GM19099 (cell line): ENCODE results near the gene SYNPR.

Experiments used
- POLR2A ChIP-seq: IDR thresholded peaks from 3 replicates; pipeline ENCODE4 v1.6.1; 2011; ENCODE audit warnings: low read depth; ENCODE audit not compliant: insufficient read length; ENCODE audit errors: extremely low read depth

SYNPR gene

DNA sequence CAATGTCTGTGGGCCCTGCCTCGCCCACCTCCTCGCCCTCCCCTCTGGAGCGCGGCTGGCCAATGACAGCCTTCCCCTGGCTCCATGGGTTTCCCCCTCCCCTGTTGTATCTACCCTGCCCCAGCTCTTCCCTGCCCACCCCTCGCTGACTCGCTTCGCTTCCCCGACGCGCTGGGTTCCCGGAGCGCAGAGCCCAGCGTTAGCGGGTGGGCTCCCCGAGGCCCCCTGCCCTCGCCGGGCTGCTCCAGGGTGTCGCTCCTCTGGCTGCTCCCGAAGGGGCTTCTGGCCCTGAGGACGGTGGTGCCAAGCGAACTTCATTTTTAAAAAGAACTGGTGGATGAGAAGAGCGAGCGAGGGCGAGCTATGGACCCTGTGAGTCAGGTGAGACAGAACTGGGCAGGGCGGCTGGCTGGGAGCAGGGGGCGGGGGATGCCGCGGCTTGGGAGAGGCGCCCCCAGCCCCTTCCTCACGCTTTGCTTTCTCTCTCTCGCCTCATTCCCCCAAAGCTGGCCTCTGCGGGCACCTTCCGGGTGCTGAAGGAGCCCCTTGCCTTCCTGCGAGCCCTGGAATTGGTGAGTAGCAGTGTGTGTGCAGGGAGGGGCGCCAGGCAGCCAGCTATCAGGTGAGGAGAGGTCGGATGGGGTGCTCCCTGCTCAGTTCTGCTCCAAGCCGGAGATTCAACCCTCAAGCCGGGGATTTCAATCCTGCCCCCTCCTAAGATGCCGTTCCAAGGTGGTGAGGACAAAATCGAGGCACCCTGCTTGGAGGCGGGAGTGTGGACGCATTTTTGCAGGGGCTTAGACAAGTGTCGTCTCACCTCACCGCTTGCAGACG is at the start of gene SYNPR:
Gene SYNPR (plus strand): TSS at position 138 of the 834 bp plus-strand sequence.
- no peak for TF ChIP-seq POLR2A

DNA sequence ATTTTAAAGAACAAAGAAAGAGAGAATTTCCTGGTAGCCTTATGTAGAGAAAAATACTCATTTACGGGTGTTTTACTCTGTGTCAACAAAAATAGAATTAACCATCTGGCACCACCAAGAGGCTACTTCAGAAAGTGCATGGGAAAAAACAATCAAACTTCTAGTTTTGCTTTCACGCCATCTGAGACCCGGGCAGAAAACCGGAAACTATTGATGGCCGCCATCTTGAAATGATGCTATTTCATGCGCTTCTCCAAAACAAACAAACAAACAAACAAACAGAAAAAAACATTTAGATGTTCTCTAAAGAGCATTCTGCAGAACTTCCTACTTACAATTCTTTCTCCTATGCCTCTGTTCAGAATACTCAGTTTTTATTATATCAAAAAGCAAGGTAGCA is 49.4 kb upstream of the SYNPR start:
- TF ChIP-seq POLR2A = no peak

DNA sequence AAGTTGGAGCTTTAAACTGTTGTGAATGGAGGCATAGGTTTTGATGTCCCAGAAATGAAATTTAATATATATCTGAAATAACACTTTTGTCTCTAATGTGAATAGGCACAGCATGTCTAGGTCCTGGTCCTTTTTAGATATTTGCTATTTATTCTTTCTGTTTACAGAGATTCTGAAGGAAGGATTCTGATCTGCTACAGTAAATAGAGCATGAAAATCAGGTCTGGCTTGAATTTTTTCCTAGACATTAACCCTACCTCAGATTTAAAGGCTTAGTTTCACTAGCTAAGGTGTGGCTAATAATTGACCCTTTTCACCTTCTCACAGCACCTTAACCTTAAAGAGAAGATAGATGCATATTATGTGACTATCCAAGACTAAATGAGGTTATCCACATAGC is 48.0 kb upstream of the SYNPR start:
- no peak for TF ChIP-seq POLR2A

DNA sequence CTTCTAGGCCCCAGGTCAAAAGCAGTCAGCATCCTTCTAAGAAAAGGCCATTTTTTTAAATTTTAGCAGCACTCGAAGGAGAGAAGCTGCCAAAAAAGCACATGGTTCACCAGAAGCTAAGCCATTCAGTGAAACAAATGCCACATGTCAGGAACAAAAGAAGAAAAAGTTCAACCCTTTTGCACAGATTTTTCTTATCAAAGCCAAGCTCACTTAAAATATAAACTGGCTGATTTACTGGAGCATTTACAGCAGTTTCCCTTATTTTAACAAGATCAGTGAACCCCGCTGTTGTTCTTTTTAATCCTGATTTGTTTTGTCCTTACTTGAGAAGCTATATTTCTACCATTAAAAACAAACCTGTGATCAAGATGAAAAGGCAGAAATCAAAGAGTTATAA is 46.5 kb upstream of the SYNPR start:
- no peak for TF ChIP-seq POLR2A

DNA sequence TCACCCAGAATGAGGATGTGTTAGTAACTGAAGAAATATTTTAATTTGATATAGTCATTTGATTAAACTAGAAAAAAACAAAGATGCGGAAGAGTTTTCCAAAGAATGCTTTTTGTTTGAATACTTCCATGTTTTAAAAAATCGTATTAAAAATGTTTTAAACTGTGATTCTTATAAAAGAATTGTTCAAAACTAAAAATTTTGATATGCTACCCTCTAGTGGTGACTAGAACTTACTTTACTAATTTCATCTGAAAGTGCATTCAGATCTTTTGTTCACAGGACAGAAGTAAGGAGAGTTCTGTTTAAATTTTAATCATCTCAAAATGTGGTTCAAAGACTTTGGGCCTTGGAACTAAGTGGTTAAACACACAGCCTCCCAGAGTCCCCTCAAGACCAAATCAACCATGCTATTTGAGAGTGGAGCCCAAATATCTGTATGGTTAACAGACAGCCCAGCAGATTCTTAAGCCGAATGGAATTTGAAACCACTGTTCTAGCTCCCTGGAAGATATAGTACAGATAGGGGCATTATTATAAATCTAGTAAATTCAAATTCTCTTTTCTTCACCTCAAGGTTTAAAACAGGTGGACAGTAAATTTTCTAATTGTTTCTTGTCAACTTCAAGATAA is 45.2 kb upstream of the SYNPR start:
- no peak for TF ChIP-seq POLR2A

DNA sequence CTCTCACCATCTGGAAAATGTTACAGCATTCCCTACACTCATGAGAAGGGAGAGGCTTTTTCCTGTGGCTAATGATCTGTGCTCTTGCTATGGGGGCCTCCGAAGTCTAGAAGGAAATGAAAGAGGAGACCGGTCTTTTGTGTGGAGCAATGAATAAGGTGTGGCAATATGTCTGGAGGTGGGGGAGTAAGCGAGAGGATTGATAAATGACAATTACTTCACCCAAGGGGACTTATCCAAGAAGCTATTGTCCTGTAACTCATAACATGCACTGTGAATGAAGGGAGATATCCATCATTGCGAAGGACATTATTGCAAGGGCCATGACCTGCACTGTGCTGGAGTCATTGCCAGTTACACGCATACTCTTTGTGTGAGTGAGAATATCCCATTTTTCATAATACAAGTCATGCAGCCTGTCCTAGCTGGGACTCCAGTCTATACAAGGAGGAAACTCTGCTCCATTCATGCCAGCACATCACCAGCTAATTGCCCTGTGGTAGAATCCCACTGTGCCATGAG is 37.7 kb upstream of the SYNPR start:
- no peak for TF ChIP-seq POLR2A

DNA sequence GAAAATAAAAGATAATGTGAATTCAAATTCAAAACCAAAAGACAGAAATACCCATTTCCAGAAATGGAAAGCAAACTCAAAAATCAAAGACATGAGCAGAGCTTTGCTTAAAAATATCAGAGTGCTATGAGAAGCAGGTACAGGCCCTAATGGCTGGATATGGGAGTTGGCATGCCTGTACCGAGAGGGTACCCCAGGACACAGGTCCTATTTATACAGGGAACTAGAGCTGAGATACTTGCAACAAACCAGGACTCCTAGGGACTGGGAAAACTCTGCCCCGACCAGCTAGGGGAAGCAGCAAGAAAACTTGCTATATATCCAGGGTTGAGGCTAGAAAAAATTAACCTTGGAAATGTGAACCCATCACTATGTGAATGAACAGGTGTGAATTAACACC is 36.0 kb upstream of the SYNPR start:
- no peak for TF ChIP-seq POLR2A

DNA sequence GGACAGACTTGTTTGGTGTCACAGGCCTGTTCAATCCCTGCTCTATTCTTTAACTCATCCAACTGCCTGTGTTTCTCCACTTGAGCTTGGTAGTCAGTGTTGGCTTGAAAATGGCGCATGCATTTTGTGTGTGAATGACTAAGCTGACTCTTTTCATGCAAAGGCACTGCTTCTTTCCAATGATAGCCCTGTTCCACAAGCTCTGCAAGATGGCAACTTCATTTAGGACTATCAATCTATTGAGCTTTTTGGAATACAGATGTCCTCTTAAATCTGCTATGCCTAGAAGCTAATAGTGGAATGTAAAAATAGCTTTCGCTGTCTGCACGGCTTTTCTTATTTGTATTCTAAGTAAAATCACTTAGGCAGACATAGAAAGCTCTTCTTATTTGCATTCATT is 33.6 kb upstream of the SYNPR start:
- no peak for TF ChIP-seq POLR2A

DNA sequence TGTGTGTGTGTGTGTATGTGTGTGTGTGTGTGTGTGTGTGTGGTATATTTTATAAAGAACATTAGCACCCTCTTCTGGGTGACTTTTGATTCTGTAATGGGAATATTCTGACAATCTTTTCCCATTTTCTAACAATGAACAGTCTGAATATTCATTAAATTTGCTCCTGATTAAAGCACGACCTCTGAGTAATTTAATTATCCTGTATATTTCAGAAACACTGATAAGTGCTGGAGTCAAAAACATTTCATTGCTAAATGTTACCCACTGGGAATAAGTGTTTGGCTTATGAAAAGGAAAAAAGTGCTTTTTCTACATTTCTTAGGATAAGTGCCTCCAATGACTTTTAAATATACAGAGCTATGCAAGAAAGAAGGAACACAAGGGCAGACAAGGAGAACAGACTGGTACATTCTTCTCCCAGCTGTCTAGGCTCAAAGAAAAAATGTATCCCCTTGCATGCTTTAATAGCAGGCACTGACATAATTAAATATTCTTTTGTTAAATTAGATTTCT is 32.3 kb upstream of the SYNPR start:
- TF ChIP-seq POLR2A = no peak

DNA sequence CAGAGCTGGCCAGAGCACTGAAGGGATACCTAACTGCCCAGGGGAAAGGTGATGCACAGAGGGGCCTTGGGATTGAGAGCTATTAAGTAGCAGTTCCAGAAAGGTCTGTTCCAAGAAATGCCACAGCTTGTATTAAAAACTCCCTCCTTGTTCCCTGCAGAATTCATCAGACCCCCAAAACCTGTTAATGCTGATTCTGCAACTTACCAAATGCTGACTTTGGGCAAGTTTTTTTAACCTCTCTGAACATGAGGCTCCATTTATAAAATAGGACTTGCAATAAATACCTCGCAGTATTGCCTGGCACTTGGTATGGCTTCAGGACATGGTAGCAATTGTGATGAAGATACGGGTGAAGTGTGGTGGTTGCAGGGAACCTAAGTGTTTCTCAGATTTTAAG is 30.1 kb upstream of the SYNPR start:
- no peak for TF ChIP-seq POLR2A

DNA sequence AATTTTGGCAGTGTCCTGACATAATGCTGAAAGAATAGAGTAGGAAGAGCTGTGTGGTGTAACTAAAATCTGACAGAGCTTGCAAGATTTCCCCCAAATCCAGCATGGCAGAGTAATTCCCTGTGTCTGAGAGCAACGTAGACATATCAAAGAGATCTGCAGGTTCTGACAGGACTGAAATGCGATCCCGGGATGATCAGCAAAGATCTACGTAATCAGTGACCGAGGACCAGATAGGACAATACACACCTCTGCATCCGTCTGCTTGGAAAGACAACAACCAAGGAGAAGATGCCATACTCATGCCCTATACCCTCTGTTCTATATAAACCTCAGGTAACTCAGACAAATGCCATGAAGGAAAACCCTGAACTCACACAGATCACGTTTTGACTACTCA is 26.6 kb upstream of the SYNPR start:
- TF ChIP-seq POLR2A = no peak

DNA sequence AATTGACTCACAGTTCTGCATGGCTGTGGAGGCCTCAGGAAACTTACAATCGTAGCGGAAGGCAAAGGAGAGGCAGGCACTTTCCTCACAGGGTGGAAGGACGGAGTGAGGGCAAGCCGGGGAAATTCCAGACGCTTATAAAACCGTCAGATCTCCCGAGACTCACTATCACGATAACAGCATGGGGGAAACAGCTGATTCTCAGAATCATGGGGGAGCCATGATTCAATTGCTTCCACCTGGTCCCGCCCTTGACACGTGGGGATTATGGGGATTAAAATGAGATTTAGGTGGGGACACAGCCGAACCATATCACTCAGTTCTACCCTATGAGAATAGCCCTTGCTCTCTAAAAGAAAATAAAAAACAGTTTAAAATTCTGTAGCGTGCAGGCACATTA is 13.4 kb upstream of the SYNPR start:
- TF ChIP-seq POLR2A = no peak

DNA sequence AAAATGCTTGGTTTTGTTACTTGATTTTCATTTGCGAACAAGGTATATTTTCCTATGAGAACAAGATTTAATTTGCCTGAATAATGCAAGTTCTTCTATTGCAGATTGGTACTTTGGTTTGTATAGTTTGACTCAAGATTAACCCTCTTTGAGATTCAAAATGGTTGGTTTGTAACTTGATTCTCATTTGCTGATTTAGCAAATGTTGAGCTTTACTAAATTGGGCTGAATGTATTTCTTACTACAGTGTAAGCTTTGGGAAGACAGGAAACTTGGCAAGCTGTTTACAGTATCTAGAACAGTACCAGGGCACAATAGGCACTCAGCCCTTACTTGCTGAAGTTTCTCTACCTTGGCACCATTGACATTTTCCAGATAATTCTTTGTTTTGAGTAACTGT is 3.7 kb upstream of the SYNPR start:
- TF ChIP-seq POLR2A = no peak

DNA sequence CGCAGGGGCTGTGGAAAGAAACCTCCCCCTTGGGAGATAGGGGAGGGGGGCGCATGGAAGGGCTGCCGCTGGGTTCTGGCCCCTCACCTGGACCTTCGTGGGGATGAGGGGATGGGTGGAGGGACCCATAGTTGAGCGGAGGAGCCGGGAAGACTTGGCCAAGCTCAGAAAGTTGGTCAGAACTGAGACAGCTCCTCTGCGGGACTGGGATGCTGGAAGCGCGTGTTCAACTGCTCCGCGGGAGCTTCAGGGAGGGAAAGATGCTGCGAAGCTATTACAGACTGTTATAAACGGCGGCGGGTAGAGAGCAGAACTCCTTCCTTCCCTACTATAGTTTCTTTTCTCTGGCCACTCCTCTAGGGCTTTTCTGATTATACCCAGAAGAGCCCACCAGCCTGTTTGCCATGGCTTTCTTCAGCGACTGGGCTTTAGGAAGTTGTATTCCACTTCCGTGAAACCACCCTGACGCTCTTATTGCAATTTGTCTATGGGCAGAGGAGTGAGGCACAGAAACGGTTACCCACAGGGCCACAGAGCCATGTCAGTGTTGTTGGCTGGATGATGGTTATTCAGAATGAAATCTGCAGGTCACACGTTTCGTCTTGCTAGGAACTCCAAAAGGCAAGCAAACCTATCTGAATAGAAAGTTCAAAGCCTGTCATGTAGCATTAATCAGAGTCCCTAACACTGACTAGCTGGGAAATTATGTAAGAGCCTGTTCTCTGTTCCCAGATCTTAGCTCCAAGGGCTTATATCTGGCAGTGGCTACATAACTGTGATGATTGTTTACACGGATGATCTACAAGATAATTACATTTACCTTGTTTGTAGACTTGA is 1.1 kb downstream of the SYNPR start:
- no peak for TF ChIP-seq POLR2A

DNA sequence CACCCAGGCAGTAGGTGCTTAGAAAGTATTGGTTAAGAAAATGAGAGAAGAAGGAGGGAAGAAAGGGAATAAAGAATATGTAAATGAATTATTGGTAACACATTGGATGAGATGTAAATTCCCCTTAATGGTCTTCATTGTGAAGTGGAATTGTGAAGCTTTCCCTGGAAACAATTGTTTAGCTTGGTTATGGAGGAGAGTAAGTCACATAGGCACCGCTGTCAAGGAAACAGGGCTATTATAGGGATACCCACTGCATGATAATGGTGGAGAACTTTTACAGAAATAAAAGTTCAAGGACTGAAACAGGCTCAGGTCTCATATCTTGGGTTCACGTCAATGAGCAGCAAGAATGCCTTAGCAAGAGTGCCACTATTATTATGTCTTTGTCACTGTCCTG is 9.5 kb downstream of the SYNPR start:
- TF ChIP-seq POLR2A = no peak

DNA sequence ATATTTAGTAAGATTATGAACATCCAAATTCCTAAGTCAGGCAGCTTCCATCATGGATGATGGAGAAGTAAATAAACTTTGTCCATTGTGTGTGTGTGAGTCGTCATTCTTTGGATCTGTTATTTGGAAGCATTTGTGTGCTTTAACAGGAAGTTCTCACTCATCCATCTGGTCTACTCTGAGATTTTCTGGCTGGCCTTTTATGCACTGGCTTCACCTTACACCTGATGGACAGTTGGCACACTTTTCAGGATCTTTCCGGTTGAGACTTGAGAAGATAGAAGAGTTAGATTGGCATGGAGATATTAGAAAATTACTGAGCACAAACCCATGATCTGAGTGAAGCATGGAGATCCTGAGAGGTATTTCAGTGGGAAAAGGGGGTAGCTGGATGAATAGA is 12.6 kb downstream of the SYNPR start:
- no peak for TF ChIP-seq POLR2A

DNA sequence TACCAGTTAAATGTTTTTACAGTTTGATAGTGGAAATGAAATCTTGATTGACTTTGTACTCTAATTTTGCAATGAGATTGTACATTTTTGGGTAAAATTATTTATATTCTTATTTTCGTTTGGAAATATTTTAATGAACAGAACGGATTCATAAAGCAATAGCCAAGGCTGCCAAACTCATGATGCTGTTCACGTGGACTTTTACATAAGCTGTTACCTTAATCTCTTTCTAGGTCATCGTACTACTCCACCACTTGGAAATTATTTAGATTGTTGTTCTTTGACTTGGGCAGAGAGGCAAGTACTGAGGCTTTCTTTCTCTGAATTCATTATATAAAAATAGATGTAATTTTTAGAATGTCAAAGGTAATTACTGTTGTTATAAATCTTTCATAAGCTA is 16.2 kb downstream of the SYNPR start:
- no peak for TF ChIP-seq POLR2A
